ENCODE results near the gene WEE1. TPM values are rescaled to one million over a fixed set of nuclear protein-coding genes. Genes with fewer than 3 reads are reported as not detected.

Gene WEE1
- polyA plus RNA-seq, 1 donor from 2014 or later, result 16.0 TPM

- H3K4me3 ChIP-seq (ENCODE audit: low read length), result no peak overlapping the region
- no peaks in the 10 kb centered on the region for H3K9me3 ChIP-seq (ENCODE audit: low read length)
- TF ChIP-seq TAF1 (IDR thresholded peaks at IDR 0.05; ENCODE audit: low read depth), result no peak
- H3K4me2 ChIP-seq (ENCODE audit: low read length), result no peak overlapping the region
- H3K9ac ChIP-seq (ENCODE audit: low read length), result no peak overlapping the region
- H3K36me3 ChIP-seq (ENCODE audit: insufficient read depth, low read length), result no peaks in the 10 kb centered on the region
- no peak overlapping the region for H3K27ac ChIP-seq (ENCODE audit: low read length)
- H3K27me3 ChIP-seq (ENCODE audit: insufficient read depth, low read depth, low read length), result no peaks in the 10 kb centered on the region
- H3K79me2 ChIP-seq (replicated peaks; ENCODE audit: insufficient read depth, low read length), result no peaks in the 10 kb centered on the region
- H3K9me2 ChIP-seq (ENCODE audit: insufficient read depth, low read length), result no peaks in the 10 kb centered on the region
- H4K20me1 ChIP-seq (ENCODE audit: insufficient read depth), result no peaks in the 10 kb centered on the region
- no peaks in the 10 kb centered on the region for H3F3A ChIP-seq (ENCODE audit: insufficient read depth, low read length, poor library complexity, severe bottlenecking)
- H2AFZ ChIP-seq (ENCODE audit: low read depth, low read length), result no peak overlapping the region
Measured at GRCh38 chr11:9629064-9629463, 55.6 kb downstream of the WEE1 start.

- H3K9ac ChIP-seq (ENCODE audit: low read length), result no peak overlapping the region
- no peaks in the 10 kb centered on the region for H3F3A ChIP-seq (ENCODE audit: insufficient read depth, low read length, poor library complexity, severe bottlenecking)
- no peaks in the 10 kb centered on the region for H3K9me2 ChIP-seq (ENCODE audit: insufficient read depth, low read length)
- H3K36me3 ChIP-seq (ENCODE audit: insufficient read depth, low read length), result no peaks in the 10 kb centered on the region
- no peaks in the 10 kb centered on the region for H3K27me3 ChIP-seq (ENCODE audit: insufficient read depth, low read depth, low read length)
- no peak for TF ChIP-seq REST (IDR thresholded peaks at IDR 0.05; ENCODE audit: borderline replicate concordance)
- H3K9me3 ChIP-seq (ENCODE audit: low read length), result no peaks in the 10 kb centered on the region
- no peak overlapping the region for H2AFZ ChIP-seq (ENCODE audit: low read depth, low read length)
- no peaks in the 10 kb centered on the region for H3K79me2 ChIP-seq (replicated peaks; ENCODE audit: insufficient read depth, low read length)
- H3K27ac ChIP-seq (ENCODE audit: low read length), result no peak overlapping the region
- no peaks in the 10 kb centered on the region for H4K20me1 ChIP-seq (ENCODE audit: insufficient read depth)
- H3K4me2 ChIP-seq (ENCODE audit: low read length), result no peak overlapping the region
- H3K4me3 ChIP-seq (ENCODE audit: low read length), result no peak overlapping the region
Measured at GRCh38 chr11:9633679-9634078, 60.2 kb downstream of the WEE1 start.

- Histone ChIP-seq H3K9ac (ENCODE audit: low read length) (no peak overlapping the region), H3K9me3 (ENCODE audit: low read length) (no peaks in the 10 kb centered on the region), H3K4me3 (ENCODE audit: low read length) (no peak overlapping the region), H3K36me3 (ENCODE audit: insufficient read depth, low read length) (no peaks in the 10 kb centered on the region), H3K27me3 (ENCODE audit: insufficient read depth, low read depth, low read length) (no peaks in the 10 kb centered on the region), H3K27ac (ENCODE audit: low read length) (no peak overlapping the region), H3F3A (ENCODE audit: insufficient read depth, low read length, poor library complexity, severe bottlenecking) (no peaks in the 10 kb centered on the region), H3K79me2 (replicated peaks; ENCODE audit: insufficient read depth, low read length) (no peaks in the 10 kb centered on the region), H3K9me2 (ENCODE audit: insufficient read depth, low read length) (no peaks in the 10 kb centered on the region), H3K4me2 (ENCODE audit: low read length) (no peak overlapping the region), H4K20me1 (ENCODE audit: insufficient read depth) (no peaks in the 10 kb centered on the region), H2AFZ (ENCODE audit: low read depth, low read length) (no peak overlapping the region)
- TF ChIP-seq MXI1 (conservative IDR thresholded peaks at IDR 0.05; ENCODE audit: poor library complexity, severe bottlenecking) (no peak), CTCF (IDR thresholded peaks at IDR 0.05; ENCODE audit: poor library complexity, severe bottlenecking) (no peak), TAF1 (IDR thresholded peaks at IDR 0.05; ENCODE audit: low read depth) (no peak), REST (IDR thresholded peaks at IDR 0.05; ENCODE audit: borderline replicate concordance) (no peak), EZH2 (IDR thresholded peaks at IDR 0.05; ENCODE audit: borderline replicate concordance, insufficient read depth, low read length, poor library complexity, severe bottlenecking) (no peak), RAD21 (conservative IDR thresholded peaks at IDR 0.05) (no peak), SMC3 (conservative IDR thresholded peaks at IDR 0.05; ENCODE audit: poor library complexity) (no peak), EP300 (conservative IDR thresholded peaks at IDR 0.05; ENCODE audit: poor library complexity, severe bottlenecking) (no peak)
Measured at GRCh38 chr11:9636691-9637090, 63.2 kb downstream of the WEE1 start.
